ENCODE data around the gene ULBP1. TPM values are rescaled to one million over a fixed set of nuclear protein-coding genes. Genes with fewer than 3 reads are reported as not detected.
"Not testable (repeated sequence)": the region's sequence is repeated elsewhere in the genome, so short reads cannot be mapped to it uniquely, and the experiment has no call there.

Gene ULBP1
- total RNA-seq, 4 donors from 2014 or later: 0.32 to 0.38 TPM; not detected in 2

- intact Hi-C loops (cut with DNase I; ENCODE audit: low total_unique reads): no loop called here
- WGBS, 2 donors: 21 to 28% methylated on average over 33 to 36 of the region's 38 CpGs
- TF ChIP-seq CTCF (IDR thresholded peaks at IDR 0.05): no peak
- TF ChIP-seq POLR2A (IDR thresholded peaks at IDR 0.05): no peak
- peak in 1 of 2 donors; percentile 83 for DNase-seq (ENCODE audit: low spot score in 2 of 2)
- no peak overlapping the region for H3K4me3 ChIP-seq (ENCODE audit: low read depth, poor library complexity, severe bottlenecking)
Observed at GRCh38 chr6:149965194-149966020, 1.7 kb downstream of the ULBP1 start.

DNA sequence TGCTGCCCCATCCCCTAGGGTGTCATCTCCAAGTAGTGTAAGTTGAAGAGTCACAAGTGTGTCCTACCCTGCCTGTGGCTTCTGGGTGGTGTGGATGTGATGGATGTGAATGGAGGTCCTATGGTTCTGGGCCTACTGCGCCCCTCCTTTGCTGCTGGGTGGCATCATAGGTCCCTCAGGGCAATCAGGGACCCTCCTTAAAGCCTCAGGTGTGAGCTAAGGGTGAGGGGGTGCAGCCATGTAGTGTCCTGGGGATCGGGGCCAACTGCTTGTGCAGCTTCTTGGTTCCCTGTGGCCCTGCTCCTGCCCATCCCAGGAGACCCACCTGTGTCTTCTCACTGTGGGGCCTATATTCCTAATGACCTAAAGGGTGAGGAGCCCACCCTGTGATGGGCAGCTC is 2.6 kb downstream of the ULBP1 start:
- 96 to 100% methylated on average over 2 of the region's 2 CpGs for WGBS, 2 donors
- DNase-seq (ENCODE audit: low spot score in 2 of 2): peak in 1 of 2 donors; percentile 71
- intact Hi-C loops (cut with DNase I; ENCODE audit: low total_unique reads); H3K4me3 ChIP-seq (ENCODE audit: low read depth, poor library complexity, severe bottlenecking): not testable (repeated sequence)

DNA sequence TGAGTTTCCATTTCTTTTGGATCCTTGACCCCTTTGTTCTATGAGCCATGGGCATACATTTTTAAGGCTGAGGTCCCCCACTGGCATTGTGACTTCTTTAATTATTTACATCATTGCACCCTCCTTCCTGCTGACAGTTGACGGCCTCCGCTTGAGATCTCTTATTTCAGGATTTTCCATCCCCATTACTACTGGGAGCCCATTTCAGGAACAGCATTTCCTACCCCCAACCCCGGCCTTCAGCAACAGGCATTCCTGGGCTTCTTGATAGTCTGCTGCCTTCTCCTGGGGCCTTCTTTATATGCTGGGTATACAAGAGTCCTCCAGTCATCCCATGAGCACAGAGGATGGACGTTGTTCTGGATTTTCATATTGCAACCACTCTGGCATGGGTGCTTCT is 3.8 kb downstream of the ULBP1 start:
- intact Hi-C loops (cut with DNase I; ENCODE audit: low total_unique reads): no loop called here
- WGBS, 2 donors: 82 to 92% methylated on average over 4 of the region's 4 CpGs
- TF ChIP-seq POLR2A (IDR thresholded peaks at IDR 0.05) (no peak), CTCF (IDR thresholded peaks at IDR 0.05) (no peak)
- peak in 1 of 2 donors; percentile 40 for DNase-seq (ENCODE audit: low spot score in 2 of 2)
- no peak overlapping the region for H3K4me3 ChIP-seq (ENCODE audit: low read depth, poor library complexity, severe bottlenecking)

DNA sequence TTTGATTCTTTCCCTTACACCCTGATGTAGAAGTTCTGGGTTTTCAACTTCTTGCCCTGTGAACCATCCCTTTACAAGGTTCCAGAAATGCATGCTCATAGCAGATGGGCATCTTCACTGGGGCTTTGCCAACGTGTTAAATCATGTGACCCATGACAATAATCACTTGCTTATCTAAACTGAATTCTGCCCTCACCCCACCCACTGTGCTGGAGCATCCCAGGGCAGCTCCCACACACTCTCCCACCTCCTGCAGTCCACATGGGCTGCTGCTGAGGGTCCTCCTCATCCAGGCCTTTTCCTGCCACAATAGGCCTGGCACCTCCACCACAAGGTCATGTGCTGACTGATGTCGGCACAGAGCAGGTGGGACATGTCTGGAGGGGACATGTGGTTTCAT is 4.3 kb downstream of the ULBP1 start:
- H3K4me3 ChIP-seq (ENCODE audit: low read depth, poor library complexity, severe bottlenecking); intact Hi-C loops (cut with DNase I; ENCODE audit: low total_unique reads): not testable (repeated sequence)
- 57 to 58% methylated on average over 2 of the region's 2 CpGs for WGBS, 2 donors
- peak in 1 of 2 donors; percentile 70 for DNase-seq (ENCODE audit: low spot score in 2 of 2)

GRCh38 chr6:149968909-149969308 is 5.2 kb downstream of the ULBP1 start:
- H3K4me3 ChIP-seq (ENCODE audit: low read depth, poor library complexity, severe bottlenecking); intact Hi-C loops (cut with DNase I; ENCODE audit: low total_unique reads): not testable (repeated sequence)
- WGBS, 2 donors: 81 to 91% methylated on average over 2 of the region's 2 CpGs
- DNase-seq (ENCODE audit: low spot score in 2 of 2): peak in 1 of 2 donors; percentile 45

GRCh38 chr6:149969635-149970034 is 5.9 kb downstream of the ULBP1 start:
- 77 to 85% methylated on average over 2 of the region's 2 CpGs for WGBS, 2 donors
- no peak overlapping the region for H3K4me3 ChIP-seq (ENCODE audit: low read depth, poor library complexity, severe bottlenecking)
- intact Hi-C loops (cut with DNase I; ENCODE audit: low total_unique reads): no loop called here
- TF ChIP-seq POLR2A (IDR thresholded peaks at IDR 0.05): no peak
- no peak for TF ChIP-seq CTCF (IDR thresholded peaks at IDR 0.05)
- peak in 1 of 2 donors; percentile 57 for DNase-seq (ENCODE audit: low spot score in 2 of 2)

GRCh38 chr6:149974394-149974793 is 10.7 kb downstream of the ULBP1 start:
- 67 to 69% methylated on average over 6 of the region's 6 CpGs for WGBS, 2 donors
- intact Hi-C loops (cut with DNase I; ENCODE audit: low total_unique reads); H3K4me3 ChIP-seq (ENCODE audit: low read depth, poor library complexity, severe bottlenecking): not testable (repeated sequence)
- peak in 1 of 2 donors; percentile 68 for DNase-seq (ENCODE audit: low spot score in 2 of 2)

- intact Hi-C loops (cut with DNase I; ENCODE audit: low total_unique reads): no loop called here
- WGBS, 2 donors: 42 to 56% methylated on average over 3 of the region's 3 CpGs
- H3K4me3 ChIP-seq (ENCODE audit: low read depth, poor library complexity, severe bottlenecking): no peak overlapping the region
- DNase-seq (ENCODE audit: low spot score in 2 of 2): peak in 1 of 2 donors; percentile 48
- TF ChIP-seq CTCF (IDR thresholded peaks at IDR 0.05): no peak
- TF ChIP-seq POLR2A (IDR thresholded peaks at IDR 0.05): no peak
Observed at GRCh38 chr6:149974825-149975224, 11.1 kb downstream of the ULBP1 start.
